ENCODE data around the gene SPATA33.

DNA sequence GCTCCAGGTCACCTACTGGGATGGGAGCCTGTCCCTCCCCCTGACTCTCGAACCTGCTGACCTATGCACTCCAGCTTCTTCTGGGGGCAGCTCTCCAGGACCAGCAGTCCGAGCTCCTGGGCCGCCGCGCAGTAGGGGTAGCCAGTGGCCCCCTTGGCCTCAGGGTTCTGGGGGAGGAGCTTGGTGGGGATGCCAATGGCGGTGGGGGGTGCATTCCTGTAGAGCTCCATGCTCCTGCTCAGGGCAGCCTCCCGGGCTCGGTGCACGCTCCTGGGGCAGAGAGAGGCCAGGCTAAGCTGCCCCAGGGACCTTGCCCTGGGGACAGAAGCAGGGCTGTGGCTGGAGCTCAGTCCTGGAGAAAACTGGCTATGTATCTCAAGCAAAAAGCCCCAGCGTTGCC is 51.5 kb downstream of the SPATA33 start:
- TF ChIP-seq, protein P1, sequence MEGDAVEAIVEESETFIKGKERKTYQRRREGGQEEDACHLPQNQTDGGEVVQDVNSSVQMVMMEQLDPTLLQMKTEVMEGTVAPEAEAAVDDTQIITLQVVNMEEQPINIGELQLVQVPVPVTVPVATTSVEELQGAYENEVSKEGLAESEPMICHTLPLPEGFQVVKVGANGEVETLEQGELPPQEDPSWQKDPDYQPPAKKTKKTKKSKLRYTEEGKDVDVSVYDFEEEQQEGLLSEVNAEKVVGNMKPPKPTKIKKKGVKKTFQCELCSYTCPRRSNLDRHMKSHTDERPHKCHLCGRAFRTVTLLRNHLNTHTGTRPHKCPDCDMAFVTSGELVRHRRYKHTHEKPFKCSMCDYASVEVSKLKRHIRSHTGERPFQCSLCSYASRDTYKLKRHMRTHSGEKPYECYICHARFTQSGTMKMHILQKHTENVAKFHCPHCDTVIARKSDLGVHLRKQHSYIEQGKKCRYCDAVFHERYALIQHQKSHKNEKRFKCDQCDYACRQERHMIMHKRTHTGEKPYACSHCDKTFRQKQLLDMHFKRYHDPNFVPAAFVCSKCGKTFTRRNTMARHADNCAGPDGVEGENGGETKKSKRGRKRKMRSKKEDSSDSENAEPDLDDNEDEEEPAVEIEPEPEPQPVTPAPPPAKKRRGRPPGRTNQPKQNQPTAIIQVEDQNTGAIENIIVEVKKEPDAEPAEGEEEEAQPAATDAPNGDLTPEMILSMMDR (IDR thresholded peaks at IDR 0.05), result no peak
- TF ChIP-seq POLR2A (IDR thresholded peaks at IDR 0.05), result no peak

Measured in right lobe of liver (tissue), 4 donors.